NK-92 (cell line): ENCODE data around the gene CLDN12.
"Not testable (repeated sequence)": the region's sequence is repeated elsewhere in the genome, so short reads cannot be mapped to it uniquely, and the experiment has no call there.

ENCODE experiments used
- DNase-seq: peaks from one replicate; lab custom pipeline; 2025; ENCODE audit not compliant: unreplicated experiment; lab: John Stamatoyannopoulos, UW

Gene CLDN12

GRCh38 chr7:90432752-90433151 lies 29.5 kb downstream of the CLDN12 start:
- no peak for DNase-seq

- no peak for DNase-seq
Measured at GRCh38 chr7:90433221-90433620, 30.0 kb downstream of the CLDN12 start.

- DNase-seq: no peak
Measured at GRCh38 chr7:90445633-90446032, 42.4 kb downstream of the CLDN12 start.

- DNase-seq: no peak
Measured at GRCh38 chr7:90446137-90446899, 43.1 kb downstream of the CLDN12 start.

- no peak for DNase-seq
Measured at GRCh38 chr7:90453259-90453891, 50.1 kb downstream of the CLDN12 start.

- DNase-seq: no peak
Measured at GRCh38 chr7:90453931-90454330, 50.7 kb downstream of the CLDN12 start.

- DNase-seq: no peak
Measured at GRCh38 chr7:90455163-90456030, 52.1 kb downstream of the CLDN12 start.

GRCh38 chr7:90458104-90458503 lies 54.8 kb downstream of the CLDN12 start:
- DNase-seq: no peak

- no peak for DNase-seq
Measured at GRCh38 chr7:90459888-90460287, 56.6 kb downstream of the CLDN12 start.

- DNase-seq: no peak
Measured at GRCh38 chr7:90461219-90461618, 58.0 kb downstream of the CLDN12 start.

- not testable (repeated sequence) for DNase-seq
Measured at GRCh38 chr7:90463151-90463628, 59.9 kb downstream of the CLDN12 start.
